Femur (tissue), 1 donor: ENCODE measurements around the gene F13B.
"Not testable (repeated sequence)": the region's sequence is repeated elsewhere in the genome, so short reads cannot be mapped to it uniquely, and the experiment has no call there.

Experiments used
- DNase-seq: peaks from one replicate; pipeline ENCODE4 v3.0.0-alpha.2; 2017

Gene F13B

DNA sequence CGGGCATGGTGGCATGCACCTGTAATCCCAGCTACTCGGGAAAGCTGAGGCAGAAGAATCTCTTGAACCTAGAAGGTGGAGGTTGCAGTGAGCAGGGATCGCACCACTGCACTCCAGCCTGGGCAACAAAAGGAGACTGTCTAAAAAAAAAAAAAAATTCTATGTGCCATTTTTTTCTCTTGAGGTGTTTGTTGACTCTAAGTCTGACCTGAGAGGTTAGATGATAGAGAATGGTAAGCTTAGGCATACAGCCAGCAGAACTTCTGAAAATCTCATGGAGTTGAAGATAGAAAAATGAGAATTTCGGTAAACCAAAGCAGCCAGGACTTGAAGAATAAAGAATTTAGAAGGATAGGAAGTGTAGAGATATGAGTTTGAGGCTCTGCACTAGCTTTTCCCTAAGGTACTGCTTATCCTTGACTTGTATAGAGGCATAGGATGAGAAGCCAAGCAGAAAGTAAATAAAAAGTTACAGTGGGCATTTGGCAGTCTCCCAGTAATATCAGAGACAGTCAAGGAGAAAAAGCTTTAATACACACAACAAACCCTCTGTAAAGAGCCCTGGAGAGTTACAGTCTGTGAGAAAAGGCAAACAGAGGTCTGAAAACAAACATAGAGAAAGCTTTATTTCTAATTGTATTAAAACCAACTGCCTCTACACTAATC is 24.3 kb downstream of the F13B start:
- DNase-seq = no peak

DNA sequence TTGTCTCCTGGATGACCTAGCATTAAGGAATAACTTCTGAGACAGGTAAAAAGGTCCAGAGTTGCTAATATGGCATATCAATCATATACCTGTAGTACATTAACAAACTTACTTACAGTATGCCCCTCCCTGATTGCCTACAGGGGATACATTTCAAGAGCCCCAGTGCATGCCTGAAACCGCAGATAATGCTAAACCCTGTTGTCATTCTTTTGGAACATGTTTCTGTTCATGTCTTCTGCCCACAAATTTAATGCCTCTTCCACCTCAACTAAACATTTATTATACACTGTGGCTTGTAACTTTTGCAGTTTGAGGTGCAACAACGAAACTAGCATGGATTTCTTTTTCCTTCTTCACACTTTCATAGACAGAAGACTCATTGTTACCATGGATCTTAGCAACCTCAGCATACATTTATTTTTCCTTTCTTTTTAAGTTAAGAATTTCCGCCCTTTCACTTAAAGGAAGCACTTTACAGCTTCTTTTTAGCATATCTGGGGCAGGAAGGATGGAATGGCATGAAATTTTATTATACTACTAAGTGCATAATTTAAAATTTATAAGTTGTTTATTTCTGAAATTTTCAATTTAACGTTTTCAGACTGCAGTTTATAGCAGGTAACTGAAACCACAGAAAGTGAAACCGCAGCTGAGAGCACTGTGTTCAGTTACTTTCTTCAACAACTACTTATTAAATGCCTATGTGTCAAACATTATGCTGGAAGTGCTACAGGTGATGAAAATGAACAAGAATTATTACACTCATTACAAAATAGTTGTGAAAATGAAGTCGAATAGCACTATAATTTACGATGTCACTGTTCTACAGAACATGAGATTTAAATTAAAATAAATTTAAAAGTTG is 25.3 kb downstream of the F13B start:
- DNase-seq = no peak

DNA sequence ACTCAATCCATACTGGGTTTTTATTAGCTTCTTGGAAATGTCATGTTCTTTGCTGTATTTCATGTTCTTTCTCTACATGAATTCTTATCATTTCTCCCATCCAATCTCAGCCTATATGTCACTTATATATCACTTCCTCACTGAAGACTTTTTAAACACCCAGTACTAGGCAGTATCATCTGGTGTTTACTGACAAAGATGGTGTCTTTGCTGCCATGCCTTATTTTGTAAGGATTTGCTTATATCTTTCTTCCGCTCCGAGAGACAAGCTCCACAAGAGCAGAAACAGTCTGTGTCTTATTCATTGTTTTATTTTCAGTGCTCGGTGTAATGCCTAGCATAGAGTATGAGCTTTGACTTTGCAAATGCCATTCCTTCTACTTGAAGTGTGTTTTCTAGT is 30.2 kb downstream of the F13B start:
- DNase-seq = no peak

DNA sequence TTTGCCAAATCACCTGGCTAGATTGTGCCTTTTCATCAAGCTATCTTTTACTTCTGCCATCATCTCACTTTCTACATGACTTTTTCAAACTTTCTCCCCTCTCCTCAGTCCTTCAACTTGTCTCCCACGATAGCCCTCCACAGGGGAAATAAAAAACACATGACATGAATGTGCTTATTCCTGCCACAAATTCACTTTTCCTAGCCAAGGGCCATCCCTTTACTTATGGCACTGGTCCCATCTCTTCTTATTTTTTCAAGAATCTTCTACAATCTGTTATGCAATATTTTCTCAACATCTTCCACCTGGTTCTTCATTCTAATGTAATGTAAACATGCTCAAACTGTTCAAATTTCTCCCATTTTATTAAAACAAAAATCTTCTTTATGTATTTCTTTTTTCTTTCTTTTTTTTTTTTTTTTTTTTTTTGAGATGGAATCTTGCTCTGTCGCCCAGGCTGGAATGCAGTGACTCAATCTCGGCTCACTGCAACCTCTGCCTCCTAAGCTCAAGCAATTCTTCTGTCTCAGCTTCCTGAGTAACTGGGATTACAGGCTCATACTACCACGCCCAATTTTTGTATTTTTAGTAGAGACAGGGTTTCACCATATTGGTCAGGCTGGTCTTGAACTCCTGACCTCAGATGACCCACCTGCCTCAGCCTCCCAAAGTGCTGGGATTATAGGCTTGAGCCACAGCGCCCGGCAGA is 32.3 kb downstream of the F13B start:
- not testable (repeated sequence) for DNase-seq

DNA sequence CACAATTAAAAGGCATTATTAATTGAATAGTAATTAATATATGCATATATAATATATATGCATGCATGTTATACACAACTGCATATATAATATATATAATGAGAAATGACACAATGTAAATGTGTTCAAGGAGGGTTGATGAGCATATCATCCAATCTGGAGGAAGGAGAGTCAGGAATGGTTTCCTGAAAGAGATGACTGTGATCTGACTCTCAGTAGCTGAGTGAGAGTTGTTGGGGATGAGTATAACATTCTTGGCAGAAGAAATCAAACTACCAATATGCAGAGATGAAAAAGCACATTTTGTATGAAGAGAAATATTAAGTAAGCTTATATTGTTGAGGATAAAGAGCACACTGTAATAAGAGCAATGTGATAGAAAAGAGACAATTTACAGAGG is 37.3 kb downstream of the F13B start:
- DNase-seq = no peak

DNA sequence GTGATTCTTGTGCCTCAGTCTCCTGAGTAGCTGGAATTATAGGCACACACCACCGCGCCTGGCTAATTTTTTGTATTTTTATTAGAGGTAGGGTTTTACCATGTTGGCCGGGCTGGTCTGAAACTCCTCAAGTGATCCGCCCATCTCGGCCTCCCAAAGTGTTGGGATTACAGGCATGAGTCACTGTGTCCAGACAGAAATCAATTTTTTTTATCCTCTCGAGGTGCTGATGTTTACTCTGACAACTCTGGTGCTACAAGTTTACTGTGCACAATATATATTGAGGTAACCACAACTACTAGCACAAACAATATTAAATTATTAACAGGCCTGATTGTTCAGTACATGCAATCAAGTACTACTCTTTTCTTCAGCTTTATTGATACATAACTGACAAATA is 39.7 kb downstream of the F13B start:
- DNase-seq = no peak

DNA sequence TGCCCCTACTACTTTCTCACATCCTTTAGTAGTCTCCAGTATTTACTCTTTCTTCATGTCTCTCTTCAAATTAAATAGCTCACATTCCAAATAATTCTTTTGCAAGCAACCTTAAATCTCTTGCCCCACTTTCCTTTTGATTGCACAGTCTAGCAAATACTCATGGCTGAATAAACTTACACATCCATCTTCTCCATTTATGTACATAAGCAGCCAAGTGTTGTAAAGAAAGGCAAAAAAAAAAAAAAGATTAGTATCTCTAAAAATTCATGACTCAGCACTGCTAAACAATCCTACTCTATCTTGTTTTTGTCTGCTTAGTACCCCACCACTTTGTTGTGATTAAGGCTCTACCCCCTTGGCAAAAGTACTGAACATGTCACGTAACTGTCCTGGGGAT is 42.6 kb downstream of the F13B start:
- no peak for DNase-seq

DNA sequence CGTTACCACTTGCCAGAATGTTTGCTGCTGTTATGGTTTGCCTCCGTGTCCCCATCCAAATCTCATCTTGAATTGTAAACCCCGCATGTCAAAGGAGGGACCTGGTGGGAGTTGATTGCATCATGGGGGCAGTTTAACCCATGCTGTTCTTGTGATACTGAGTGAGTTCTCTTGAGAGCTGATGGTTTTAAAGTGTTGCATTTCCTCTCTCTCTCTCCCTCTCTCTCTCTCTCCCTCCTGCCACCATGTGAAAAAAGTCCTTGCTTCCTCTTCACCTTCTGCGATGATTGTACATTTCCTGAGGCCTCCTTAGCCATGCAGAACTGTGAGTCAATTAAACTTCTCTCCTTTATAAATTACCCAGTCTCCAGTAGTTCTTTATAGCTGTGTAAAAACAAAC is 45.3 kb downstream of the F13B start:
- no peak for DNase-seq

DNA sequence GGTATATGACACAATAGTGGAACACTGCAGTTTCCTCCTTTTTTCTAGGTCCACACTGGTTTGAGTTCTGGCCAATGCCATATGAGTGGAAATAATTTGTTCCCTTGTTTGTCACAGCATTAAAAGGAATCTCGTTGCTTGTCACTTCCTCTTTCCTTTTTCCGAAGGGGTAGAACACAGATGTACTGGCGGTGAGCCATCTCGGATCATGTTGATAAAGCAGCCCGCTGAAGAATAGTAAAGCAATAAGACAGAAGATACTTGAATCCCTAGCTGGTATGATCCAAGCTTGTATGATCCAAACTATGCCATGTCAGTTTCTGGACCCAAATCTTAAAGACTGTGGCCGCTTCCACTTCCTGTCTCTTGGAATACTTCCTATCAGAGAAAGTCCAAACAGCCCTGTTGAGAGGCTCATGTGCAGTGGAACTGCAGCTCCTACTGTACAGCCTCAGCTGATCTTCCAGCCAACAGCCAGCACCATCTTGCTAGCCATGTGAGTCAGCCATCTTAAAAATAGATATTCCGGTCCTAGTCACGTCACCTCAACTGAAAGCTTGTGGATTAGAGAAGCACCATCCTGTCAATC is 49.4 kb downstream of the F13B start:
- peak; percentile 21 for DNase-seq

DNA sequence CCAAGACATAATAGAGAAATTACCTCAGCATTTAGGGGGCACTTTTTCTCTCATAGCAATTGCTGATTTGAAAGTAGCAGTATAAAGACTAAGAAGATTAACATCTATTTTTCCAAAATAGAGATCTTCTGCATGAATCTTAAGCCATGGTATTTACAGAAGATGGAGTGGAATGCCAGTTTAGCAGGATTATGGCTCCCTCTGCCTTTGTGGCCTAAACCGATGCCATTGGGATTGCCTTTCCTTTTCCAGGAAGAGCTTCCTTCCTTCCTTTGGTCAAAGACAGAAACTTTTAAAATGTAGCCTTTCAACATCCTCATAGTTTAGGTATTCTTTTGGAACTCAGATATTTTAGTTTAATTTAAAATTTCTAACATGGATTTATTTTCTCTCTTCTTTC is 50.3 kb downstream of the F13B start:
- DNase-seq = no peak

DNA sequence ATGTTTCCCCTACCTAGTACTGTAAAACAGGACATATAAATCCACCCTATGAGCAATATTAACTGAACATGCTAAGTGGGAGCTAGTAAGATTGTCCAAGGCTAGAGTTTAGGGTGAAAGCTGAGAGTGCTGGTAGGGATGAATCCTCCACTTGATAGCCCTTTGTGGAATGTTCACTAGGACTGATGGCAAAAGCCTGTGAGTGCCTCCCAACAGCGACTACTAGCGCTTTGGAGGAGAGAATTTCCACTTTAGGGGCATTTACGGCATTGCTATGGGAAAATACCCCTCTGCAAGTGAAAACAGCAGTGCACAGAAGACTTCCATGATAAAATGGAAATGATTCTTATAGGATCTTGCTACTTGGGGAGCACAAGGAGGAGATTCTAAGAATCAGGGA is 53.8 kb downstream of the F13B start:
- DNase-seq = no peak

DNA sequence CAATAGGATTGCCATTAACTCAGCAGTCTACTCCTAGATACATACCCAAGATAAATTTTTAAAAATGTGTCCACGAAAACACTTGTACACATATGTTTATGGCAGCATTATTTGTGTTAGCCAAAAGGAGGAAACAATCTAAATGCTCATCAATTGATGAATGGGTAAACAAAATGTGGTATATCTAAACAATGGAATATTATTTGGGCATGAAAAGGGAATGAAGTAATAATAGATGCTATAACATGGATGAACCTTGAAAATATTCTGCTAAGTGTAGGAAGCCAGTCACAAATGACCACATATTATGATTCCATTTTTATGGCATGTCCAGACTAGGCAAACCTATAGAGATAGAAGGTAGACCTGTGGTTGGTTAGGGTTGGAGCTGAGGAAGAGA is 55.4 kb downstream of the F13B start:
- no peak for DNase-seq

DNA sequence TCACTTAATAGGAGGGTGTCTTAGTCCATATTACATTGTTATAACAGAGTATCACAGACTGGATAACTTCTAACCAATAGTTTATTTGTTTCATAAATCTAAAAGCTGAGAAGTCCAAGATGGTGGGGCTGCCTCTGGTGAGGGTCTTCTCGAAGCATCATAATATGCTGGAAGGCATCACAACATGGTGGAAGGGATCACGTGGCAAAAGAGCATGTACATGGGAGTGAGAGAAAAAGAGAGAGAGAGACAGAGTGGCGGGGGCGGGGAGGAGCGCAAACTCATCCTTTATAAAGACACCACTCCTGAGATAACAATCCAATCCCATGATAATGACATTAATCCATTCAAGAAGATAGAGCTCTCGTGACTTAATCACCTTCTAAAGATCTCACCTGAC is 58.2 kb downstream of the F13B start:
- no peak for DNase-seq

DNA sequence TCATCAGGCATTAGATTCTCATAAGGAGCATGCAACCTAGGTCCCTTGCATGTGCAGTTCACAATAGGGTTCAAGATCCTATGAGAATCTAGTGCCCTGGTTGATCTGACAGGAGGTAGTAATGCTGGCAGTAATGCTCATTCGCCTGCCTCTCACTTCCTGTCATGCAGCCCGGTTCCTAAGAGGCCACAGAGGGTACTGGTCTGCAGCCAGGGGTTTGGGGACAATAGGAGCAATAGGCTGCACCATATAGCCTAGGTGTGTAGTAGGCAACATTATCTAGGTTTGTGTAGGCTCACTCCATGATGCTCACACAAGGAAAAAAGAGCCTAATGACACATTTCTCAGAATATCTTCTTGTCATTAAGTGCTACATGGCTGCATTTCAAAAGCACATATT is 63.9 kb downstream of the F13B start:
- no peak for DNase-seq

DNA sequence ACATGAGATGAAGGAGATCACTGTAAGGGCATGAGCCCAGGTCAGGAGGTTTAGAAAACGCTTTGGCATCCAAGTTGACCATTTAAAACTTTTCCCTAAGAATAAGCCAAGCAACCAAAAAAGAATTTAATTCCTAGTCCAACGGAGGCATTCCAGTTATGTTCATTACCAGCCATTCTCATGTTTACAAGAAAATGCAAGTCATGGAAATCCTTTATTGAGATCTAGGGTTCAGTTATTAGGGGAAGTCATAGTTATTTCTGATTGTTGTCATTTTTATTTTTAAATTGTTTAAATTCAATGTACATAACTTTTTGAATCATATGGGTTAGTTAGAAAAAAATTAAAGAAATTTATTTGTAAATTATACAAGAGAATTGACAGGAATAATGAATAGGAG is 65.2 kb downstream of the F13B start:
- DNase-seq = no peak

DNA sequence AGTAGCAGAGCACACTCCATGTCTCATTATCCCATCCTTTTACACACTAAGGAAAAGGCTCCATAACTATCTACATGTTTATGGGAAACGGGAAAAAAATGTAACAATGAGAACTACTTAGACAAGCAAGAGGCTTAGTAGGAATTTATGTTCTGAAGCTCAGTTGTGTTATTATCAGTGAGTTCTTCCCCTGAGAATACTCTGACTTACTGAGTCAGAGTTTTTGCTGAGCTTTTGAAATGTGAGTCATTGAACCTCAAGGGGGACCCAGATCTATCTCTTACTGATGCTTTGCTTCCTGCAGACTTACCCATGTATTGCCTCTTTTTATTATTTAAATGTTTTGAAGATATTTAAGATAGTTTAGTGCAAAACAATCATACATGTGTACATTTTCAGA is 69.6 kb downstream of the F13B start:
- DNase-seq = no peak

DNA sequence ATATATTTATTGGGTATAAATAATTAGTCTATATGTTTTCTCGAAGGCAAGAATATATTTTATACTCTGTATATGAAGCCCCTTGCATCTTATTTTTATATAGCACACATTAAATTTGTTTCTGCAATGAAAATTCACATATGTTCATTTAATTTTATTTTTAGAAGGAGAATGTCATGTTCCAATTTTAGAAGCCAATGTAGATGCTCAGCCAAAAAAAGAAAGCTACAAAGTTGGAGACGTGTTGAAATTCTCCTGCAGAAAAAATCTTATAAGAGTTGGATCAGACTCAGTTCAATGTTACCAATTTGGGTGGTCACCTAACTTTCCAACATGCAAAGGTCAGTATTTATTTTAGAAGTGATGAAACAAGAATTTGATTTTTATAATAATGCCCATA is 73.1 kb downstream of the F13B start:
- no peak for DNase-seq

DNA sequence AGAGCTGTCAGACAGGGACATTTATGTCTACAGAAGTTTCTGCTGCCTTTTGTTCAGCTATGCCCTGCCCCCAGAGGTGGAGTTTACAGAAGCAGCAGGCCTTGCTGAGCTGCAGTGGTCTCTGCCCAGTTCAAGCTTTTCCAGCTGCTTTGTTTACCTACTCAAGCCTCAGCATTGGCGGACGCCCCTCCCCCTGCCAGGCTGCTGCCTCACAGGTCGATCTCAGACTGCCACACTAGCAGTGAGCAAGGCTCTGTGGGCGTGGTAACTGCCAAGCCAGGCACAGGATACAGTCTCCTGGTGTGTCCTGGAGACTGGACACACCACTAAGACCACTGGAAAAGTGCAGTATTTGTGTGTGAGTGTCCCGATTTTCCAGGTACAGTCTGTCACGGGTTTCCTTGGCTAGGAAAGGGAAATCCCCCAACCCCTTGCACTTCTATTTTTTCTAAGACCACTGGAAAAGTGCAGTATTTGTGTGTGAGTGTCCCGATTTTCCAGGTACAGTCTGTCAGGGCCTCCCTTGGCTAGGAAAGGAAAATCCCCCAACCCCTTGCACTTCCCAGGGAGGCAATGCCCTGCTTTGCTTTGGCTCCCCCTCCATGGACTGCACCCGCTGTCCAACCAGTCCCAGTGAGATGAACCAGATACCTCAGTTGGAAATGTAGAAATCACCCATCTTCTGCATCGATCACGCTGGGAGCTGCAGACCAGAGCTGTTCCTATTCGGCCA is 75.0 kb downstream of the F13B start:
- peak; percentile 16 for DNase-seq
